ENCODE results near the gene DHX30.
A peak's percentile ranks its signal among the peaks of the same experiment; 100 is the strongest.
"Not testable (repeated sequence)": the region's sequence is repeated elsewhere in the genome, so short reads cannot be mapped to it uniquely, and the experiment has no call there.

DHX30 gene, protein sequence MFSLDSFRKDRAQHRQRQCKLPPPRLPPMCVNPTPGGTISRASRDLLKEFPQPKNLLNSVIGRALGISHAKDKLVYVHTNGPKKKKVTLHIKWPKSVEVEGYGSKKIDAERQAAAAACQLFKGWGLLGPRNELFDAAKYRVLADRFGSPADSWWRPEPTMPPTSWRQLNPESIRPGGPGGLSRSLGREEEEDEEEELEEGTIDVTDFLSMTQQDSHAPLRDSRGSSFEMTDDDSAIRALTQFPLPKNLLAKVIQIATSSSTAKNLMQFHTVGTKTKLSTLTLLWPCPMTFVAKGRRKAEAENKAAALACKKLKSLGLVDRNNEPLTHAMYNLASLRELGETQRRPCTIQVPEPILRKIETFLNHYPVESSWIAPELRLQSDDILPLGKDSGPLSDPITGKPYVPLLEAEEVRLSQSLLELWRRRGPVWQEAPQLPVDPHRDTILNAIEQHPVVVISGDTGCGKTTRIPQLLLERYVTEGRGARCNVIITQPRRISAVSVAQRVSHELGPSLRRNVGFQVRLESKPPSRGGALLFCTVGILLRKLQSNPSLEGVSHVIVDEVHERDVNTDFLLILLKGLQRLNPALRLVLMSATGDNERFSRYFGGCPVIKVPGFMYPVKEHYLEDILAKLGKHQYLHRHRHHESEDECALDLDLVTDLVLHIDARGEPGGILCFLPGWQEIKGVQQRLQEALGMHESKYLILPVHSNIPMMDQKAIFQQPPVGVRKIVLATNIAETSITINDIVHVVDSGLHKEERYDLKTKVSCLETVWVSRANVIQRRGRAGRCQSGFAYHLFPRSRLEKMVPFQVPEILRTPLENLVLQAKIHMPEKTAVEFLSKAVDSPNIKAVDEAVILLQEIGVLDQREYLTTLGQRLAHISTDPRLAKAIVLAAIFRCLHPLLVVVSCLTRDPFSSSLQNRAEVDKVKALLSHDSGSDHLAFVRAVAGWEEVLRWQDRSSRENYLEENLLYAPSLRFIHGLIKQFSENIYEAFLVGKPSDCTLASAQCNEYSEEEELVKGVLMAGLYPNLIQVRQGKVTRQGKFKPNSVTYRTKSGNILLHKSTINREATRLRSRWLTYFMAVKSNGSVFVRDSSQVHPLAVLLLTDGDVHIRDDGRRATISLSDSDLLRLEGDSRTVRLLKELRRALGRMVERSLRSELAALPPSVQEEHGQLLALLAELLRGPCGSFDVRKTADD

DNA sequence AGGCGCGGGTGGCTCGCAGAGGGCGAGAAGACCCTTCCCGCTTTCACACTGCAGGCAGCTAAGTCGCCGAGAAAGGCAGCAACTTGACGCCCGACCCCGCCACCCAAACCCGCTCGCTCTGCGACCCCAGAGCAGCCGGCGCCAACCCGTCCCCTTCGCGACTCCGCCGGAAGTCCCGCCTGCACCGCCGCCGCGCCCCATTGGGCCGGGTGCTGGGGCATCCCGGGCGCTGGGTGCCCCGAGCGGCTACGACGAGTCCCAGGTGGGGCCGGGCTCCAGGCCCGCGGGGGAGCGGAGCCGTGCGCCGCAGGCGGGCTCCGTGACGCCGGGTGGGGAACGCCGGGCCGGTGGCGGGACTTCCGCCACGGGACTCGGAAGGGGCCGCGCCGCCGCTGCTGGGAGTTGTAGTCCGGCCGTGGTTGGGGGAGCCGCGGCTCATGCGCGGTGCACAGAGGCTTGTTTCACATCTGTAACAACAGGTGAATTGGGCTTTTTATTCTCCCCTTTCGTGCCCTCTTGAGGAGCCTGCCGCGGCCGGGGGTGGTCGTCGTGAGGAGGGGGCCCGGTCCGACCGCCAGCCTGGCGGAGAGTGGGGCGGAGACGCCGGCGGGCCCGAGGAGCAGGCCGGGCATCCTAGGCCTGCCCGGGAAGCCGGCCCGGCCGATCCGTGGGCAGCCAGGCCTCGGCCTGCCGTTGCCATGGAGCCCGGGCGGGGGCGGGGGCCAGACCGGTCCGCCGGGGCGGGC lies at the start of gene DHX30:
DHX30 (plus strand) TSS at position 405 of the 746 bp plus-strand sequence. CDS start 7,546 bp downstream, outside the sequence.
- peak; percentile 86 for DNase-seq

DNA sequence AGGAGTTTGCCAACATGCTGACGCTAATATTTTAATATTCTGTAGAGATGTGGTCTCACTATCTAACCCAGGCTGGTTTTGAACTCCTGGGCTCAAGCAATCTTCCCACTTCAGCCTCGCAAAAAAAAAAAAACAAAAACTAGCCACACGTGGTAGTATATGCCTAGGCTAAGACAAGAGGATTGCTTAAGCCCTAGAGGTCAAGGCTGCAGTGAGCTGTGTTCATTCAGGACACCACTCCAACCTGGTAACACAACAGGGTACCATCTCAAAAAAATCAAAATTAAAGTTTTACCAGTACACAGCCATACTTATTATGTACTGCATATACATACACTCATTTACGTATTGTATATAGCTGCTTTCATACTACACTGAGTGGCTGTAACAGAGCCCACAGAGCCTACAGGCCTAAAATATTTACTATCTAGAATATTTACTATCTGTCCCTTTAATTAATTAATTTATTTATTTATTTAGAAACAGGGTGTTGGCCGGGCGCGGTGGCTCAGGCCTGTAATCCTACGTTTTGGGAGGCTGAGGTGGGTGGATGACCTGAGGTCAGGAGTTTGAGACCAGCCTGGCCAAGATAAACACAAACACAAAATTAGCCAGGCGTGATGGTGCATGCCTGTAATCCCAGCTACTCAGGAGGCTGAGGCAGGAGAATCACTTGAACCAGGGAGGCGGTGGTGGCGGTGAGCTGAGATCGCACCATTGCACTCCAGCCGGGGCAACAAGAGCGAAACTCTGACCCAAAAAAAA lies 44.5 kb upstream of the DHX30 start:
- no peak for DNase-seq

DNA sequence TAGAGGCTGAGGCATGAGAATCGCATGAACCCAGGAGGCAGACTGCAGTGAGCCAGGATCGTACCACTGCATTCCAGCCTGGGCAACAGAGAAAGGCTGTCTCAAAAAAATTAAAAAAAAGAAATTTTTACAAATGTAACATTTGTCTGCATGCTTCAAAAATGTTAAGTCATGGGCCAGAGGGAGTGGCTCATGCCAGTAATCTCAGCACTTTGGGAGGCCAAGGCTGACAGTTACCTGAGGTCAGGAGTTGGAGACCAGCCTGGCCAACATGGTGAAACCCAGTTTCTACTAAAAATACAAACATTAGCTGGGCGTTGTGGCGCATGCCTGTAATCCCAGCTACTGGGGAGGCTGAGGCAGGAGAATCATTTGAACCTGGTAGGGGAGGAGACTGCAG lies 42.7 kb upstream of the DHX30 start:
- DNase-seq: not testable (repeated sequence)

DNA sequence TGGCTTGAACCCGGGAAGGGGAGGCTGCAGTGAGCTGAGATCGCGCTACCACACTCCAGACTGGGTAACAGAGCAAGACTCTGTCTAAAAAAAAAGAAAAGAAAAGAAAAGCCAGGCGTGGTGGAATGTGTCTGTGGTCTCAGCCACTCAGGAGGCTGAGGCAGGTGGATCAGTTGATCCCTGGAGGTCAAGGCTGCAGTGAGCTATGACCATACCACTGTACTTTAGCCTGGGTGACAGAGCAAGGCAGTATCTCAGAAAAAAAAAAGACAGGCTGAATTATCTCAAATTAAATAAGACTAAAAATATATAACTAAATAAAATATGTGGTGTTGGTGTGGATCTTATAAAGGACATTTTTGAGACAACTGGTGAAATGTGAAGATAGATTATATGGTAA lies 41.9 kb upstream of the DHX30 start:
- DNase-seq: no peak

DNA sequence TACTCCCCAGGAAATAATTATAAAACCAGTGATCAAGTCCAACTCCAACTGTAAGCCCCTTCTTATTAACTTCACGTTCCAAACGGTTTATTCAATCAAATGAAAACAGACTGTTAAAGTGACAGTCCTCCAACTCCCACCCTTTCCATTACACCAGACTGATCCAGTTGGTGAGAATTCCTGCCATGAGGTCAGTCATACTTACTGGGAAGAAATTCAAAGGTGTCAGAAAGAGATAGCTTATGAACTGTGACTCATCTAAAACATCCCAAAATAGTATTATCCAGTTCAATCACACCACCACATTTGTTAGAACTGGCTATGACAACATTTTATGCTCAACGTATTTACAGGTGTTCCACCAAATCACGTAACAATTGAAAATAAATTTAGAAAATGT lies 40.7 kb upstream of the DHX30 start:
- DNase-seq: no peak

DNA sequence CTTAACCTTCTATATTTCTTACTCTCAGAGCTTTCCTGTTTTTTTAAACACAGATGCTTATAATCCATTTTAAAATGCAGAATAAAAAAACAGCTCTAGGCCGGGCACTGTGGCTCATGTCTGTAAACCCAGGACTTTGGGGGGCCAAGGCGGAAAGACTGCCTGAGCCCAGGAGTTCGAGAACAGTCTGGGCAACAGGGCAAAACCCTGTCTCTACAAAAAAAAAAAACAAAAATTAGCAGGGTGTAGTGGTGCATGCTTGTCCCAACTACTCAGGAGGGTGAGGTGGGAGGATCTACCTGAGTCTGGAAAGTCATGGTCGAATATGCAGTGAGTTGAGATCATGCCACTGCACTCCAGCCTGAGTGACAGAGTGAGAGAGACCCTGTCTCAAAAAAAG lies 36.8 kb upstream of the DHX30 start:
- DNase-seq: no peak

DNA sequence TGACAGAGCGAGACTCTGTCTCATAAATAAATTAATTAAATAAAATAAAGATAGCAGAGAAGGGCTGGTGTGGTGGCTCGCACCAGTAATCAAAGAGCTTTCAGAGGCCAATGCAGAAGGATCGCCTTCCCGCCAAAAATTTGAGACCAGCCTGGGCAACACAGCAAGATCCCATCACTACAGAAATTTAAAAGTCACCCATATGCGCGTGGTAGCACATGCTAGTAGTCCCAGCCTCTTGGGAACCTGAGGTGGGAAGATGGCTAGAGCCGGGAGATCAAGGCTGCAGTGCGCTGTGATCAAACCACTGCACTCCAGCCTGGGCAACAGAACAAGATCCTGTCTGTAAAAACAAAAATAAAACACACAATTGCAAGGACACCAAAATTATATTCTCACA lies 30.9 kb upstream of the DHX30 start:
- no peak for DNase-seq

DNA sequence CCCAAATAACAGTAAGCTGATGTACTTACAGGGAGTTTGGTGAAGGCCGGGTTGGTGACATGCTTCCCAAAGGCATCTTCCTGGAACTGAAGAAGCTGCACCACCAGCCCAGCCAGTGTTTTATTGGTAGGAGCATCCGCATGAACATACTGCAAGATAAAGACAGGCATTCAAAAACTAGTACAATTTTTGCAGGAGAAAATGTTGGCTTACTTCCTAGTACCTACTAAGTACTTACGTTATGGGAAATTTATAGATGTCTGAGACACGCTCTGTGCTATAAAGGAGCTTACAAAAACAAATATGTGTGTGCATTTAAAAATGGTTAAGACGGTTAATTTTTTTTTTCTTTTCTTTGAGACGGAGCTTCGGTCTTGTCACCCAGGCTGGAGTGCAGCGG lies 30.1 kb upstream of the DHX30 start:
- no peak for DNase-seq

DNA sequence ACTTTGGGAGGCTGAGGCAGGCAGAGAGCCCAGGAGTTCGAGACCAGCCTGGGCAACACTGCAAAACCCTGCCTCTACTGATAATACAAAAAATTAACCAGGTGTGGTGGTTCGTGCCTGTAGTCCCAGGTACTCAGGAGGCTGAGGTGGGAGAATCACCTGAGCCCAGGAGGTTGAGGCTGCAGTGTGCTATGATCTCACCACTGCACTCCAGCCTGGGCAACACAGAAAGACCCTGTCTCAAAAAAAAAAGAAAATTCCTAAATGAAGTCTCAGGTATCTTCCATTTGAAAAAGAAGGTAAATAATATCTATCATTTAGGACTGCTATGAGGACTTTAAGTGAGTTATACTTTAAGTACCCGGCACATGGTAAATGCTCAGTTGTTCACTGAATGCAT lies 24.2 kb upstream of the DHX30 start:
- DNase-seq: no peak

DNA sequence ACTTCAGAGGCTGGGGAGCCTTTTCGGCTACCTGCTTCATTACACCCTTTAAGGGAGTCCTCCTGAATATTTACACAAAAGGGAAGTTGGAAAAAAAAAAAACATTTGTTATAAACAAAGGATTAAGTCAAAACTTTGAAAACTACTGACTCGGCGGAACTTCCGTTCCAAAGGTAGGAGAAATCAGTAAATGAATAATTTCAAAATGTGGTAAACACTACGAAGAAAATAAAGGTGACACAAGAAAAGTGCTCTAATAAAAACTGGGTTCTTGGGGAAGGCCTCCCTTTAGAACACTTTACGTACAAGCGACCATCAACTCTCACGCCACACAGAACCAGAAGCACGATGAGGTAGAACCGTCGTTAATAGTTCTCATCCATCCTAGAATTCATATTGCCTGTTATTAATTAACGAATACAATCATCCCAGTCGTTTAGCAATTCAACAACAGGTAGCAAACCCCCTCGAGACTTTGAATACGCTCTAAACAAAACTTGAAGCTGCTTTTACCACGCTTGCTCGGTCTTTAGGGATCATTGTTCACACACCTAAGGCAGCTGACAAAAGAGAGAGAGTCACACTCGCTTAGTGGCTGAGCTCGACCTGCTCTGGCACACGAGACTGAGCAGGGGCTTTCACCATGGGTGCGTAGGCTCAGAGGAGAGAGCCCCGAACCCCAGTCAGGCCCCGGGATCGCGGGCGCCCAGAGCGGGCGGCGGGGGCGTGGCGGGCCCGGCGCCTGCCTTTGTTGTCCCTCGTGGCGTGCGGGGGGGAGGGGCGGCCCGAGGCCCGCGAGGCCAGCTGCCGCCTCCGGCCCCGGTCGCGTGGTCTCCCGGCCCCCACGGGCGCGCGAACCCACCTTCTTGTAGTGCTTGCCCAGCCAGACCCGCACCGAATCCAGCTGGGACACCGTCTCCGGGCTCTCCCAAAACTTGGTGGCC lies 21.9 kb upstream of the DHX30 start:
- DNase-seq: peak; percentile 70

DNA sequence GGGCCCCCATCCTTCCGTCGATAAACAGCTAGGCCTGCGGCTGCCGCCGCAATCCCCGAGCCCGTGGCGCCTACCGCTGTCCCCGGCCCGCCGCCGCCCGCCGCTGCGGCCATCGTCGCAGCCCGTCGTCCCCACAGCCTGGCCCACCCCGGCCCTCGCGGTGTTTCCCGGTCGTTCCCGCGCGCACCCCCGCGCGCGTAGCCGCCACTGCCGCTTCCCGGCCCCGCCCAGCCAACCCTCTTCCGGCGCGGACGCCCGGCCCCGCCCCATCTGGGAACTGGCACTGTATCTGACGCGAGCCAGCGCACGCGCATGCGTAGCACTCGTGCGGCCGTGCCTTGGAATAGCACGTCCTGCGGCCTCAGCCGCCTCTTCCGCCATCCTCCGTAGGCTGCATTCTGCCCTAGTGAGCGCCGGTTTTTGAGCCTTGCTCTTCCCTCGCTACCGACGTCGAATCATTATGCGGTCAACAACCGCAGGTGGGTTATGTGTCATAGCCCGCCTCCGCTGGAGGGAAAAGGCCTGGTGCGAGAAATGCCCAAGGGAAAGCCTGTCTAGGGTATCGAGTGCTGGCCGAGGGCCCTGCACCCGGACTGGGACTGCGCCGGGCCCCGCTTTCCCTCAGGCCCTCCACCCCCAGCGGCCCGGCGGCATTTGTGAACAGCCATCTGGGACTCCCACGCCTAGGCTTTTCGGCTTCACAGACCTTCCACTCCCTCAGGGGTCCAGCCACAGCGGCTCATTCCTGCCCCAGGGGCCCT lies 21.1 kb upstream of the DHX30 start, which contains the start of gene SMARCC1:
SMARCC1 (minus strand) TSS at position 209 of the 761 bp plus-strand sequence; CDS start at position 113, 96 bp downstream.
- peak; percentile 96 for DNase-seq

DNA sequence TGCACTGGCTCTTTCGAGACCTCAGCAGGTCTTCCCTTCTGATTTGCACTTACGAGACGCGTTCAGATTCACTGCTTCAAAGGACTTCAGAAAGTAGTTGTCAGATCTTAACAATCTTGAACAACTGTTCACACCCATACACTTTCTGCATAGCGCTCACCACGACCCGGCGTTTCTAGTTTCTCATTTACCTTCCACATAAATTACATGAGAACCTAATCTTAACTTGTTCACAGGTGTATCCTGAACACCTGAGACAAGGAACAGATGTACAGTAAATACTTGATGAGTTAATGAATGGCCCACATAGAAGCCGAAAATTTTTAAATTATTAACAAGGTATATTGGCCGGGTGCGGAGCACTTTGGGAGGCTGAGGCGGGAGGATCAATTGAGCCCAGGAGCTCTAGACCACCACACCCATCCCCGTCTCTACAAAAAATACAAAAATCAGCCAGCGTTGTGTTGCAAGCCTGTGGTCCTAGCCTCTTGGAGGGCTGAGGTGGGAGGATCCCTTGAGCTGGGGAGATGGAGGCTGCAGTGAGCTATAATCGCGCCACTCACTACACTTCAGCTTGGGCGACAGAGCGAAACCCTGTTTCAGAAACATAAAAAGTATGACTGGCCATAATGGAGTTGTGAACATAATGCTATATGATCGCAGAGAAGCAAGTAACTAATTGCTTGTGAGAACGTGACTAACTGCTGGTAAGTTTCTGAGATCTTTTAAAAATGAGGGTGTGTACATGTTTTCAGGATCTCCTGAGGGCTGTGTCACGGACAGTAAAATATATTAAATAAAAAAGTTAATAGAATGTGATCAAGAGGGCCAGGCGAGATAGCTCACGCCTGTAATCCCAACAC lies 20.3 kb upstream of the DHX30 start:
- no peak for DNase-seq

DNA sequence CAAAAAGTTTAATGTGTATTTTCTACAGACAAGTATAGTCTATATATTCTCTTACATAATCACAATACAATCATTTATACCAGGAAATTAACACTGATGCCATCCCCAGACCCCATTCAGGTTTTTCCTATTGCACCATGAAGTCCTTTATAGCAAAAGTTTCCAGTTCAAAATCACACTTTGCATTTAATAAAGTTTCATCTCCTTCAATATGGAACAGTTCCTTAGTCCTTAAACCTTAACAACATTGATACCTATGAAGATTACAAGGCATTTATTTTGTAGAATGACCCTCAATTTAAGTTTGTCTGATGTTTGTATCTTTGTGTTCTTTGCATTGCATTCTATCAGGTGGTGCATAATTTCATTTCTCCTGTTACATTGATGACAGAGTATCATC lies 19.3 kb upstream of the DHX30 start:
- no peak for DNase-seq

DNA sequence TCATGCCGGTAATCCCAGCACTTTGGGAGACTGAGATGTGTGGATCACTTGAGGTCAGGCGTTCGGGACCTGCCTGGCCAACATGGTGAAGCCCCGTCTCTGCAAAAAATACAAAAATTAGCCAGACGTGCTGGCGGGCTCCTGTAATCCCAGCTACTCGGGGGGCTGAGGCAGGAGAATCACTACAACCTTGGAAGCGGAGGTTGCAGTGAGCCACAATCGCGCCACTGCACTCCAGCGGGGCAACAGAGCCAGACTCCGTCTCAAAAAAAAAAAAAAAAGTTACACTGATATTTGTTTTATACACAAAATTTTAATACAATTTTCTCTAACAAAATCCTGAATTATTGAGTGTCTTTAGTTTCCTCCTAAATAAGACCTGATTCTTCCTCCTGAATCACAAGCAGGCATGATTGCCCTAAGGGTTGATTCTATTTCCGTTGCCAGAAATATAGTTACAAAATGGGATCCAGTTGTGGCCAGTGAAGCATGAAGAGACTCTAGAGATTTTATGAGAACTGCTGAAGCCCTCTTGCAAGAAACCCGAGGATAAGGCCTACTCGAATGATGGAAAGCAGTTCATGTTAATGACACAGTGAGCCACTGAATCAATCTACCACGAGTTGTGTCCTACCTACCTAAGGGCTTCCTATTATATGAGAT lies 11.6 kb upstream of the DHX30 start:
- DNase-seq: no peak

DNA sequence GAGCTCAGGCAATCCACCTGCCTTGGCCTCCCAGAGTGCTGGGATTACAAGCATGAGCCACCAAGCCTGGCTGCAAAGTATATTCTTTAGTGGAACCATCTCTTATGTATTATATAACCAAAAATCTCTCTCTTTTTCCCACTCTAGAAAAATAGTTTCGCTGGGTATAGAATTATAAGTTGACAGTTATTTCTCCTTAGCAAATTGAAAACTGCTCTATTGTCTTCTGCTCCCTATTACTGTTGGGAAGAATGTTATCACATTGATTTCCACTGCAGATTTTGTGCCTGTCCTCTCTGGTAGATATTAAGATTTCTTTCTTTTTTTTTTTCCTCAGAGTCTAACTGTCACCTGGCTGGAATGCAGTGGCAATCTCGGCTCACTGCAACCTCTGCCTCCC lies 10.2 kb upstream of the DHX30 start:
- DNase-seq: no peak

DNA sequence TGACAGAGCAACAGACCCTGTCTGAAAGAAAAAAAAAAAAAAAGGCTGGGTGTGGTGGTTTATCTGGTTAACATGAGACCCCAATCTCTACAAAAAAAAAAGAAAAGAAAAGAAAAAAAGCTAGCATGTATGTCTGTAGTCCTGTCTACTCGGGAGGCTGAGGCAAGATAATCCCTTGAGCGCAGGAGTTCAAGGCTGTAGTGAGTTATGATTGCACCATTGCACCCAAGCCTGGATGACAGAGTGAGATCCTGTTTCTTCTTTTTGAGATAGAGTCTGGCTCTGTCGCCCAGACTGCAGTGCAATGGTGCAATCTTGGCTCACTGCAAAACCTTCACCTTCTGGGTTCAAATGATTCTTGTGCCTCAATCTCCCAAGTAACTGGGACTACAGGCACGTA lies 8.4 kb upstream of the DHX30 start:
- no peak for DNase-seq

DNA sequence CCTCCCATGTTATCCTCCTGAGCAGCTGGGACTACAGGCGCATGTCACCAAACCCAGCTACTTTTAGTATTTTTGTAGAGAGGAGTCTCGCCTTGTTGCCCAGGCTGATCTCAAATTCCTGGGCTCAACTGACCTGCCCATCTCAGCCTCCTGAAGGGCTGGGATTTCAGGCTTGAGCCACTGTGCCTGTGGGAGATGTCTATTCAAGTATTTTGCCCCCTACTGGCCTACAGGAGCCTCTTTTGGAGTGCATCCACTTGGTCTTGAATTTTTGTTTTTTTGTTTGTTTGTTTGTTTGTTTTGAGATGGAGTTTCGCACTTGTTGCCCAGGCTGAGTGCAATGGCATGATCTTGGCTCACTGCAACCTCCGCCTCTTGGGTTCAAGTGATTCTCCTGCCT lies 3.2 kb upstream of the DHX30 start:
- no peak for DNase-seq

DNA sequence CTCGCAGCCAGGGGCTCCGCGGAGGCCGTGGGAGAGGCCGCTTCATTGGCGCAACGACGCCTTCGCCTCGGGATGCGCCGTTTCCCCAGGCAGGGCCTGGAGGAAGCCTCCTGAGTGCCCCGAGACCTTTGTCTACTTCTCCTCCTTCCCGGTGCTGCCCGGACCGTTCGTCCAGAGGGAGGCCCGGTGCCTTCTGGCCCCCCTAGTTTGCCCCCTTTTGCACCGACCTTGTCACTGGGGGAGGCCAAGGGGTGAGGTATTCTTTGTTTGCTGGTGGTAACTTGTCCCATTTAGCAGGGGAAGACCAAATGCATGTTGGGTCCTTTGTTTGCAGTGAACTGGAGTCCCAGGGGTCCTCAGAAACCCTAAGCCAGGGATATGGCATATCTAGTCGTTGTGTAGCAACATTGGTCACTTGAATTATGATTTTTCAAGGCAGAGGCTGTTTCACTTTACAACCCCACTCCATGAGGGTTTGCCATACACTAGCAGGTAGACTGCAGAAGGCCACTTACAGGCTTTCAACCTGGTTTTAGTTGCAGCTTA lies 615 bp downstream of the DHX30 start:
- no peak for DNase-seq

Measured in activated CD8-positive, alpha-beta memory T cell treated with anti-CD3 and anti-CD28 coated beads, Interleukin-2, amount 50 U/mL, for 4 hours (primary cell).